ENCODE results near the gene LTO1. TPM values are rescaled to one million over a fixed set of nuclear protein-coding genes. Genes with fewer than 3 reads are reported as not detected.
A peak's percentile ranks its signal among the peaks of the same experiment; 100 is the strongest.

LTO1 gene
- total and polyA plus RNA-seq, 2 experiments from 2014 or later = 20.1 to 23.3 TPM

DNA sequence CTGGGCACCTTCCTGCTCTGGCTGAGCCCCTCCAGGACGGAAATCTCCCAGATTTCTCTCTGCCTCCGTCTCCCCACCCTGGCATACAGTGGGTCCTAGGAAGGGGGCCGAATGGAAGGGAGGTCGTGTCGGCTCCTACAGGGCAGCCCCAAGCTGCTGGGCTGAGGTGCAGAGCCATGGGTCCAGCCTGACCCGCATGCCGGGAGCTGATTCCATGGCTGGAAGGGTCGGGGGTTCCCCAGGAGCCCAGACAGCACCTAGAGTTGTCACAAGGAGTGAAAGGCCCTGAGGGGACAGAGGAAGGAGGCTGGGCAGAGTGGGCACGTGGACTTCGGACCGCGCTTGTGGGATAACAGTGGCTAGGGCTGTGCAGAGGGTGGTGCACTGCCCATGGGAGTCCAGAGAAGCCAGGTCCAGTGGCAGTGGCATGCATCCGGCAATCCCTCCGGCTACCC is 17.7 kb downstream of the LTO1 start:
- Histone ChIP-seq H3K4me3 (no peak overlapping the region), H2AFZ (no peak overlapping the region), H3K36me3 (ENCODE audit: insufficient read depth) (peaks cover 5% of the 10 kb centered on the region), H3F3A (replicated peaks; ENCODE audit: low read depth) (0 out of 2 replicates have a peak, but pooled peaks cover 9% of the 10 kb centered on the region), H3K9me2 (ENCODE audit: insufficient read depth) (no peaks in the 10 kb centered on the region), H3K27me3 (ENCODE audit: insufficient read depth) (no peaks in the 10 kb centered on the region), H3K4me2 (no peak overlapping the region), H3K4me1 (ENCODE audit: insufficient read depth) (peaks cover 18% of the 10 kb centered on the region), H3K27ac (ENCODE audit: low read depth) (no peak overlapping the region; the same call in 1 of the 2 replicates), H3K79me2 (replicated peaks; ENCODE audit: insufficient read depth) (no peaks in the 10 kb centered on the region), H4K20me1 (replicated peaks; ENCODE audit: insufficient read depth) (no peaks in the 10 kb centered on the region)
- peak overlapping the region; percentile 72; the same call in 1 of the 2 replicates for H3K27ac Mint-ChIP-seq
- no peak for DNase-seq (ENCODE audit: low spot score)
- H3K27me3 Mint-ChIP-seq (ENCODE audit: insufficient read depth, low read depth, poor library complexity) = peaks cover 23% of the 10 kb centered on the region
- peaks cover 37% of the 10 kb centered on the region for H3K4me1 Mint-ChIP-seq
- no peak overlapping the region for H3K4me3 Mint-ChIP-seq
- H3K36me3 Mint-ChIP-seq (ENCODE audit: low read depth) = peaks cover 18% of the 10 kb centered on the region
- no peak for TF ChIP-seq JUNB (IDR thresholded peaks at IDR 0.05; ENCODE audit: unreplicated experiment)
- no peak for TF ChIP-seq EZH2phosphoT487 (IDR thresholded peaks at IDR 0.05; ENCODE audit: unreplicated experiment)
- TF ChIP-seq, protein P1, sequence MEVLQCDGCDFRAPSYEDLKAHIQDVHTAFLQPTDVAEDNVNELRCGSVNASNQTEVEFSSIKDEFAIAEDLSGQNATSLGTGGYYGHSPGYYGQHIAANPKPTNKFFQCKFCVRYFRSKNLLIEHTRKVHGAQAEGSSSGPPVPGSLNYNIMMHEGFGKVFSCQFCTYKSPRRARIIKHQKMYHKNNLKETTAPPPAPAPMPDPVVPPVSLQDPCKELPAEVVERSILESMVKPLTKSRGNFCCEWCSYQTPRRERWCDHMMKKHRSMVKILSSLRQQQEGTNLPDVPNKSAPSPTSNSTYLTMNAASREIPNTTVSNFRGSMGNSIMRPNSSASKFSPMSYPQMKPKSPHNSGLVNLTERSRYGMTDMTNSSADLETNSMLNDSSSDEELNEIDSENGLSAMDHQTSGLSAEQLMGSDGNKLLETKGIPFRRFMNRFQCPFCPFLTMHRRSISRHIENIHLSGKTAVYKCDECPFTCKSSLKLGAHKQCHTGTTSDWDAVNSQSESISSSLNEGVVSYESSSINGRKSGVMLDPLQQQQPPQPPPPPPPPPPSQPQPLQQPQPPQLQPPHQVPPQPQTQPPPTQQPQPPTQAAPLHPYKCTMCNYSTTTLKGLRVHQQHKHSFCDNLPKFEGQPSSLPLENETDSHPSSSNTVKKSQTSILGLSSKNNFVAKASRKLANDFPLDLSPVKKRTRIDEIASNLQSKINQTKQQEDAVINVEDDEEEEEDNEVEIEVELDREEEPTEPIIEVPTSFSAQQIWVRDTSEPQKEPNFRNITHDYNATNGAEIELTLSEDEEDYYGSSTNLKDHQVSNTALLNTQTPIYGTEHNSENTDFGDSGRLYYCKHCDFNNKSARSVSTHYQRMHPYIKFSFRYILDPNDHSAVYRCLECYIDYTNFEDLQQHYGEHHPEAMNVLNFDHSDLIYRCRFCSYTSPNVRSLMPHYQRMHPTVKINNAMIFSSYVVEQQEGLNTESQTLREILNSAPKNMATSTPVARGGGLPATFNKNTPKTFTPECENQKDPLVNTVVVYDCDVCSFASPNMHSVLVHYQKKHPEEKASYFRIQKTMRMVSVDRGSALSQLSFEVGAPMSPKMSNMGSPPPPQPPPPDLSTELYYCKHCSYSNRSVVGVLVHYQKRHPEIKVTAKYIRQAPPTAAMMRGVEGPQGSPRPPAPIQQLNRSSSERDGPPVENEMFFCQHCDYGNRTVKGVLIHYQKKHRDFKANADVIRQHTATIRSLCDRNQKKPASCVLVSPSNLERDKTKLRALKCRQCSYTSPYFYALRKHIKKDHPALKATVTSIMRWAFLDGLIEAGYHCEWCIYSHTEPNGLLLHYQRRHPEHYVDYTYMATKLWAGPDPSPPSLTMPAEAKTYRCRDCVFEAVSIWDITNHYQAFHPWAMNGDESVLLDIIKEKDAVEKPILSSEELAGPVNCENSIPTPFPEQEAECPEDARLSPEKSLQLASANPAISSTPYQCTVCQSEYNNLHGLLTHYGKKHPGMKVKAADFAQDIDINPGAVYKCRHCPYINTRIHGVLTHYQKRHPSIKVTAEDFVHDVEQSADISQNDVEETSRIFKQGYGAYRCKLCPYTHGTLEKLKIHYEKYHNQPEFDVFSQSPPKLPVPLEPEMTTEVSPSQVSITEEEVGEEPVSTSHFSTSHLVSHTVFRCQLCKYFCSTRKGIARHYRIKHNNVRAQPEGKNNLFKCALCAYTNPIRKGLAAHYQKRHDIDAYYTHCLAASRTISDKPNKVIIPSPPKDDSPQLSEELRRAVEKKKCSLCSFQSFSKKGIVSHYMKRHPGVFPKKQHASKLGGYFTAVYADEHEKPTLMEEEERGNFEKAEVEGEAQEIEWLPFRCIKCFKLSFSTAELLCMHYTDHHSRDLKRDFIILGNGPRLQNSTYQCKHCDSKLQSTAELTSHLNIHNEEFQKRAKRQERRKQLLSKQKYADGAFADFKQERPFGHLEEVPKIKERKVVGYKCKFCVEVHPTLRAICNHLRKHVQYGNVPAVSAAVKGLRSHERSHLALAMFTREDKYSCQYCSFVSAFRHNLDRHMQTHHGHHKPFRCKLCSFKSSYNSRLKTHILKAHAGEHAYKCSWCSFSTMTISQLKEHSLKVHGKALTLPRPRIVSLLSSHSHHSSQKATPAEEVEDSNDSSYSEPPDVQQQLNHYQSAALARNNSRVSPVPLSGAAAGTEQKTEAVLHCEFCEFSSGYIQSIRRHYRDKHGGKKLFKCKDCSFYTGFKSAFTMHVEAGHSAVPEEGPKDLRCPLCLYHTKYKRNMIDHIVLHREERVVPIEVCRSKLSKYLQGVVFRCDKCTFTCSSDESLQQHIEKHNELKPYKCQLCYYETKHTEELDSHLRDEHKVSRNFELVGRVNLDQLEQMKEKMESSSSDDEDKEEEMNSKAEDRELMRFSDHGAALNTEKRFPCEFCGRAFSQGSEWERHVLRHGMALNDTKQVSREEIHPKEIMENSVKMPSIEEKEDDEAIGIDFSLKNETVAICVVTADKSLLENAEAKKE (CRISPR knock-in tag; IDR thresholded peaks at IDR 0.05) = no peak
- TF ChIP-seq, protein P2, sequence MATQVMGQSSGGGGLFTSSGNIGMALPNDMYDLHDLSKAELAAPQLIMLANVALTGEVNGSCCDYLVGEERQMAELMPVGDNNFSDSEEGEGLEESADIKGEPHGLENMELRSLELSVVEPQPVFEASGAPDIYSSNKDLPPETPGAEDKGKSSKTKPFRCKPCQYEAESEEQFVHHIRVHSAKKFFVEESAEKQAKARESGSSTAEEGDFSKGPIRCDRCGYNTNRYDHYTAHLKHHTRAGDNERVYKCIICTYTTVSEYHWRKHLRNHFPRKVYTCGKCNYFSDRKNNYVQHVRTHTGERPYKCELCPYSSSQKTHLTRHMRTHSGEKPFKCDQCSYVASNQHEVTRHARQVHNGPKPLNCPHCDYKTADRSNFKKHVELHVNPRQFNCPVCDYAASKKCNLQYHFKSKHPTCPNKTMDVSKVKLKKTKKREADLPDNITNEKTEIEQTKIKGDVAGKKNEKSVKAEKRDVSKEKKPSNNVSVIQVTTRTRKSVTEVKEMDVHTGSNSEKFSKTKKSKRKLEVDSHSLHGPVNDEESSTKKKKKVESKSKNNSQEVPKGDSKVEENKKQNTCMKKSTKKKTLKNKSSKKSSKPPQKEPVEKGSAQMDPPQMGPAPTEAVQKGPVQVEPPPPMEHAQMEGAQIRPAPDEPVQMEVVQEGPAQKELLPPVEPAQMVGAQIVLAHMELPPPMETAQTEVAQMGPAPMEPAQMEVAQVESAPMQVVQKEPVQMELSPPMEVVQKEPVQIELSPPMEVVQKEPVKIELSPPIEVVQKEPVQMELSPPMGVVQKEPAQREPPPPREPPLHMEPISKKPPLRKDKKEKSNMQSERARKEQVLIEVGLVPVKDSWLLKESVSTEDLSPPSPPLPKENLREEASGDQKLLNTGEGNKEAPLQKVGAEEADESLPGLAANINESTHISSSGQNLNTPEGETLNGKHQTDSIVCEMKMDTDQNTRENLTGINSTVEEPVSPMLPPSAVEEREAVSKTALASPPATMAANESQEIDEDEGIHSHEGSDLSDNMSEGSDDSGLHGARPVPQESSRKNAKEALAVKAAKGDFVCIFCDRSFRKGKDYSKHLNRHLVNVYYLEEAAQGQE (IDR thresholded peaks at IDR 0.05; ENCODE audit: unreplicated experiment) = no peak
- TF ChIP-seq STAT1 (IDR thresholded peaks at IDR 0.05; ENCODE audit: unreplicated experiment) = no peak
- TF ChIP-seq CREB1 (CRISPR knock-in tag; IDR thresholded peaks at IDR 0.05; ENCODE audit: low read depth) = no peak
- no peak for TF ChIP-seq POLR2AphosphoS5 (IDR thresholded peaks at IDR 0.05; ENCODE audit: low read depth)
- TF ChIP-seq, protein P3, sequence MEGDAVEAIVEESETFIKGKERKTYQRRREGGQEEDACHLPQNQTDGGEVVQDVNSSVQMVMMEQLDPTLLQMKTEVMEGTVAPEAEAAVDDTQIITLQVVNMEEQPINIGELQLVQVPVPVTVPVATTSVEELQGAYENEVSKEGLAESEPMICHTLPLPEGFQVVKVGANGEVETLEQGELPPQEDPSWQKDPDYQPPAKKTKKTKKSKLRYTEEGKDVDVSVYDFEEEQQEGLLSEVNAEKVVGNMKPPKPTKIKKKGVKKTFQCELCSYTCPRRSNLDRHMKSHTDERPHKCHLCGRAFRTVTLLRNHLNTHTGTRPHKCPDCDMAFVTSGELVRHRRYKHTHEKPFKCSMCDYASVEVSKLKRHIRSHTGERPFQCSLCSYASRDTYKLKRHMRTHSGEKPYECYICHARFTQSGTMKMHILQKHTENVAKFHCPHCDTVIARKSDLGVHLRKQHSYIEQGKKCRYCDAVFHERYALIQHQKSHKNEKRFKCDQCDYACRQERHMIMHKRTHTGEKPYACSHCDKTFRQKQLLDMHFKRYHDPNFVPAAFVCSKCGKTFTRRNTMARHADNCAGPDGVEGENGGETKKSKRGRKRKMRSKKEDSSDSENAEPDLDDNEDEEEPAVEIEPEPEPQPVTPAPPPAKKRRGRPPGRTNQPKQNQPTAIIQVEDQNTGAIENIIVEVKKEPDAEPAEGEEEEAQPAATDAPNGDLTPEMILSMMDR (conservative IDR thresholded peaks at IDR 0.05; ENCODE audit: low read depth in 2 of 2) = no peak
- no peak for TF ChIP-seq EZH2 (IDR thresholded peaks at IDR 0.05; ENCODE audit: low read depth, unreplicated experiment)
- TF ChIP-seq NANOG (IDR thresholded peaks at IDR 0.05; ENCODE audit: borderline replicate concordance) = no peak
- no peak for TF ChIP-seq ZNF331 (CRISPR knock-in tag; IDR thresholded peaks at IDR 0.05; ENCODE audit: low read depth)
- TF ChIP-seq ZNF114 (CRISPR knock-in tag; IDR thresholded peaks at IDR 0.05) = no peak
- TF ChIP-seq, protein P4, sequence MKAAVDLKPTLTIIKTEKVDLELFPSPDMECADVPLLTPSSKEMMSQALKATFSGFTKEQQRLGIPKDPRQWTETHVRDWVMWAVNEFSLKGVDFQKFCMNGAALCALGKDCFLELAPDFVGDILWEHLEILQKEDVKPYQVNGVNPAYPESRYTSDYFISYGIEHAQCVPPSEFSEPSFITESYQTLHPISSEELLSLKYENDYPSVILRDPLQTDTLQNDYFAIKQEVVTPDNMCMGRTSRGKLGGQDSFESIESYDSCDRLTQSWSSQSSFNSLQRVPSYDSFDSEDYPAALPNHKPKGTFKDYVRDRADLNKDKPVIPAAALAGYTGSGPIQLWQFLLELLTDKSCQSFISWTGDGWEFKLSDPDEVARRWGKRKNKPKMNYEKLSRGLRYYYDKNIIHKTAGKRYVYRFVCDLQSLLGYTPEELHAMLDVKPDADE (IDR thresholded peaks at IDR 0.05) = no peak
- no peaks in the 10 kb centered on the region for H3K9me3 Mint-ChIP-seq
- ATAC-seq = no peak; the same call in 2 of the 3 replicates

Data from GM23338 (cell line).